Hepatocyte (in vitro differentiated cells): ENCODE measurements around the gene PREX1. TPM values are rescaled to one million over a fixed set of nuclear protein-coding genes. Genes with fewer than 3 reads are reported as not detected.

Experiments used
- DNase-seq: peaks from one replicate; pipeline ENCODE4 v3.0.0-alpha.2; 2016; ENCODE audit warnings: low spot score
- H2AFZ ChIP-seq: fragments of 200-600 bp; sonication (generic); 2 replicates; pipeline ENCODE4 v1.6.0; 2016; ENCODE audit warnings: antibody characterized with exemption, mild to moderate bottlenecking
- H3K27ac ChIP-seq: fragments of 200-600 bp; sonication (generic); 2 replicates; pipeline ENCODE4 v1.5.1; 2016; ENCODE audit warnings: mild to moderate bottlenecking
- H3K27me3 ChIP-seq: fragments of 200-600 bp; sonication (generic); 2 replicates; pipeline ENCODE4 v1.6.1; 2016
- H3K36me3 ChIP-seq: fragments of 200-600 bp; sonication (generic); replicated peaks from 2 replicates; pipeline ENCODE4 v1.5.1; 2016; ENCODE audit warnings: low read depth; ENCODE audit not compliant: insufficient read depth
- H3K4me1 ChIP-seq: fragments of 200-600 bp; sonication (generic); 2 replicates; pipeline ENCODE4 v1.5.1; 2016; ENCODE audit warnings: mild to moderate bottlenecking, moderate library complexity; ENCODE audit not compliant: insufficient read depth
- H3K4me2 ChIP-seq: fragments of 200-600 bp; sonication (generic); 2 replicates; pipeline ENCODE4 v1.6.0; 2016
- H3K4me3 ChIP-seq: fragments of 200-600 bp; sonication (generic); 2 replicates; pipeline ENCODE4 v1.5.1; 2016; ENCODE audit warnings: mild to moderate bottlenecking
- H3K79me2 ChIP-seq: fragments of 200-600 bp; sonication (generic); 2 replicates; pipeline ENCODE4 v1.6.0; 2017; ENCODE audit warnings: mild to moderate bottlenecking
- H3K9me2 ChIP-seq: fragments of 200-600 bp; sonication (generic); replicated peaks from 2 replicates; pipeline ENCODE4 v1.6.0; 2017; ENCODE audit warnings: mild to moderate bottlenecking; ENCODE audit not compliant: insufficient read depth
- H3K9me3 ChIP-seq: fragments of 200-600 bp; sonication (generic); 2 replicates; pipeline ENCODE4 v1.5.1; 2016; ENCODE audit warnings: low read depth, mild to moderate bottlenecking
- H4K20me1 ChIP-seq: fragments of 200-600 bp; sonication (generic); 2 replicates; pipeline ENCODE4 v1.6.0; 2016; ENCODE audit warnings: mild to moderate bottlenecking; ENCODE audit not compliant: insufficient read depth, poor library complexity, severe bottlenecking
- CTCF ChIP-seq: fragments of 200-600 bp; sonication (generic); IDR thresholded peaks from 2 replicates; pipeline ENCODE4 v1.5.1; 2016; ENCODE audit warnings: antibody characterized with exemption, mild to moderate bottlenecking; ENCODE audit not compliant: poor library complexity
- EZH2 ChIP-seq: fragments of 200-600 bp; sonication (generic); IDR thresholded peaks from 2 replicates; pipeline ENCODE4 v1.6.1; 2016; ENCODE audit warnings: antibody characterized with exemption, mild to moderate bottlenecking, borderline replicate concordance
- EZH2phosphoT487 ChIP-seq: fragments of 200-600 bp; sonication (generic); IDR thresholded peaks from one replicate; pipeline ENCODE4 v1.6.1; 2018; ENCODE audit warnings: antibody characterized with exemption, mild to moderate bottlenecking, low read depth, moderate library complexity; ENCODE audit not compliant: unreplicated experiment, severe bottlenecking
- WGBS: methylation state at CpG from one replicate; pipeline ENCODE4 v1.1.6; 2016; ENCODE audit warnings: low lambda C conversion rate; ENCODE audit errors: missing lambda C conversion rate; 5-methylcytosine and 5-hydroxymethylcytosine counted together
- polyA plus RNA-seq: library from polyadenylated mRNA; unstranded; fragments of >200 nt; fragmentation: Nextera tagmentation; extraction: Ambion mirVana; gene quantifications from 2 replicates; pipeline ENCODE4 v1.2.1, GENCODE V29; 2016
- total RNA-seq: library from RNA; depleted of rRNA; stranded (reverse); fragments of >200 nt; gene quantifications from 2 replicates; pipeline ENCODE4 v1.2.3, GENCODE V29; 2014

Gene PREX1
- total and polyA plus RNA-seq, 2 experiments from 2014 or later: 1.8 to 2.9 TPM

- H3K4me2 ChIP-seq: no peak overlapping the region
- H3K4me3 ChIP-seq: no peak overlapping the region
- no peaks in the 10 kb centered on the region for H3K9me2 ChIP-seq
- no peak for DNase-seq
- no peaks in the 10 kb centered on the region for H3K9me3 ChIP-seq
- 87% methylated on average over 8 of the region's 8 CpGs for WGBS
- H3K4me1 ChIP-seq: peaks cover 5% of the 10 kb centered on the region
- H3K79me2 ChIP-seq: no peaks in the 10 kb centered on the region
- H2AFZ ChIP-seq: no peak overlapping the region
- TF ChIP-seq EZH2phosphoT487 (no peak), CTCF (no peak), EZH2 (no peak)
- H3K27ac ChIP-seq: no peak overlapping the region
- H3K36me3 ChIP-seq: no peaks in the 10 kb centered on the region
- peaks cover 33% of the 10 kb centered on the region for H3K27me3 ChIP-seq
- no peaks in the 10 kb centered on the region for H4K20me1 ChIP-seq
Observed at GRCh38 chr20:48822879-48823385, 4.9 kb downstream of the PREX1 start.

- no peak for DNase-seq
- Histone ChIP-seq H3K9me3 (no peaks in the 10 kb centered on the region), H3K9me2 (no peaks in the 10 kb centered on the region), H3K4me3 (no peak overlapping the region), H3K36me3 (no peaks in the 10 kb centered on the region), H3K4me2 (no peak overlapping the region), H3K27ac (no peak overlapping the region), H2AFZ (no peak overlapping the region), H3K4me1 (peaks cover 5% of the 10 kb centered on the region), H3K27me3 (peaks cover 30% of the 10 kb centered on the region), H4K20me1 (no peaks in the 10 kb centered on the region), H3K79me2 (no peaks in the 10 kb centered on the region)
- TF ChIP-seq EZH2 (no peak), CTCF (no peak), EZH2phosphoT487 (no peak)
- WGBS: 97% methylated on average over 2 of the region's 2 CpGs
Observed at GRCh38 chr20:48822178-48822577, 5.6 kb downstream of the PREX1 start.

GRCh38 chr20:48821261-48821920 is 6.4 kb downstream of the PREX1 start:
- Histone ChIP-seq H3K36me3 (no peaks in the 10 kb centered on the region), H4K20me1 (no peaks in the 10 kb centered on the region), H3K9me3 (no peaks in the 10 kb centered on the region), H3K27ac (no peak overlapping the region), H3K27me3 (peaks cover 22% of the 10 kb centered on the region), H3K4me2 (no peak overlapping the region), H3K4me3 (no peak overlapping the region), H3K9me2 (no peaks in the 10 kb centered on the region), H3K79me2 (no peaks in the 10 kb centered on the region), H3K4me1 (peaks cover 4% of the 10 kb centered on the region), H2AFZ (no peak overlapping the region)
- TF ChIP-seq EZH2 (no peak), CTCF (no peak), EZH2phosphoT487 (no peak)
- 88% methylated on average over 8 of the region's 8 CpGs for WGBS
- DNase-seq: no peak
